GM12891 (cell line): ENCODE results near the gene CRMP1.

Source experiments
- DNase-seq: peaks from one replicate; pipeline ENCODE4 v3.0.0; 2011; ENCODE audit warnings: low spot score; ENCODE audit not compliant: insufficient read length
- FAIRE-seq: peaks from 2 replicates; lab custom pipeline; 2011; peaks lifted over from hg19 to GRCh38; lab: Jason Lieb, UNC
- PAX5 ChIP-seq: IDR thresholded peaks from 2 replicates; pipeline ENCODE4 v1.6.1; 2011; ENCODE audit warnings: low read length, moderate library complexity, mild to moderate bottlenecking; ENCODE audit not compliant: insufficient read depth, severe bottlenecking
- POLR2A ChIP-seq: IDR thresholded peaks from 2 replicates; pipeline ENCODE4 v1.6.1; 2011; ENCODE audit warnings: low read depth, low read length, control low read depth
- POLR2AphosphoS5 ChIP-seq: IDR thresholded peaks from 2 replicates; pipeline ENCODE4 v1.6.1; 2011; ENCODE audit warnings: low read depth, low read length, control low read depth
- POU2F2 ChIP-seq: IDR thresholded peaks from 2 replicates; pipeline ENCODE4 v1.6.1; 2011; ENCODE audit warnings: low read depth, mild to moderate bottlenecking, control low read depth, low read length, moderate library complexity
- SPI1 ChIP-seq: IDR thresholded peaks from 2 replicates; pipeline ENCODE4 v1.6.1; 2011; ENCODE audit warnings: low read depth, low read length, control low read depth
- TAF1 ChIP-seq: IDR thresholded peaks from 2 replicates; pipeline ENCODE4 v1.6.1; 2011; ENCODE audit warnings: low read depth, low read length, control low read depth

CRMP1 gene

DNA sequence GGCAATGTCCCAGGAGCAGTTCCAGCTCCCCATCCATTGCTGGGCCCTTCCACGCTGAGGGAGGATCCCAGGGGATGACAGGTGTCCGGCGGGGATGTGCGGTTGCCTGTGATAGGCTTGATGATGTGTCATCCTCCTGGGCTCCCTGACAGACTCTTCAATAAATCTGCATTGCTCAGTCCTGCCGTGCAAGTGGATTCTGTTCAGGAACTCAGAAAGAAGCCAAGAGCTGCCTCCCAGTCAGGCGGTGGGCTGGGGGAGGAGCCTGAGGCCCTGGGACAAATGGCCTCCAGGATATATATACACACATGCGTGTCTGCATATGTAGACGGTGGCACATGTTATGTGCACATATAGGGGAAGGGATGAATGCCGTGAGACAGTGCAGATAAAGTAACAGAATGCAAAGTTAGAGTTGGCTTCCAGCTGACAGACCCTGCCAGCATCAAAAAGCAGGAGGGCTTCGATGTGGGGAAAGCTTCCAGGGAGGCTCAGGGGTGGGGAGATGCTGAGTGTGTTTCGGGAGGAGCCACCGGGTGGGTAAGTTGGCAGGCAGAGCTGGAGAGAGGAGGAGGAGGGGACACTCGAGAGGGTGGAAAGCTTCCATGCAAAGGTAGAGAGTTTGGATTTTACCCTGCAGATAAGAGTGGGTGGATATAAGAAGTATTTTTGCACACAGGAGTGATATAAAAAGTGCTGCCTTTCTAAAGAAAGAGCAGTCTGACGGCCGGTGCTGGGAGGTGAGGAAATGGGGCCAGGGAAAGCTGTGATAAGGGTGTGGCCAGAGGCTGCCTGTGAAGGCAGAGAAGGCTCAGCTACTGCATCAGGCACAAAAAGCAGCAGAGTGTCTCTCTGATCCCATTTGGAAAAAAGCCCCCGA is 28.5 kb upstream of the CRMP1 start:
- DNase-seq (no peak), FAIRE-seq (no peak)
- no peak for TF ChIP-seq SPI1
- no peak for TF ChIP-seq PAX5
- no peak for TF ChIP-seq TAF1
- no peak for TF ChIP-seq POLR2AphosphoS5
- TF ChIP-seq POLR2A: no peak
- no peak for TF ChIP-seq POU2F2

DNA sequence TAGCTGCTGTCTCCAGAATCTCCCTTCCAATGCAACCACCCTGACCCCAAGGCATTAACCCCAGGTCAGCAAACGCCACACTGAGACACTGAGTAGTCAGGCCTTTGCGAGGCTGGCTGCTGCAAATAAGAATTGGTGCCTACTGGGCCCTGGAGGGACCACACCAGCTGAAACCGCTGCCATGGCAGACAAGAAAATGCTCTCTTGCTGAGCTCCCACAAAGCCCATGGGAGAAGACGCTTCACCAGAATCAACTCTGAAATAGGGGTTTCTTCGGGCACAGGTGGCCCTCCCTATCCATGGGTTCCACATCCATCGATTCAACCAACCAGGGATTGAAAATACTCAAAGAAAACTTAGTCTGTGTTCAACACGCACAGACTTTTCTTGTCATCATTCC is 26.7 kb upstream of the CRMP1 start:
- DNase-seq: no peak
- no peak for FAIRE-seq
- TF ChIP-seq POU2F2: no peak
- no peak for TF ChIP-seq SPI1
- TF ChIP-seq POLR2A: no peak
- no peak for TF ChIP-seq PAX5
- no peak for TF ChIP-seq TAF1
- no peak for TF ChIP-seq POLR2AphosphoS5

DNA sequence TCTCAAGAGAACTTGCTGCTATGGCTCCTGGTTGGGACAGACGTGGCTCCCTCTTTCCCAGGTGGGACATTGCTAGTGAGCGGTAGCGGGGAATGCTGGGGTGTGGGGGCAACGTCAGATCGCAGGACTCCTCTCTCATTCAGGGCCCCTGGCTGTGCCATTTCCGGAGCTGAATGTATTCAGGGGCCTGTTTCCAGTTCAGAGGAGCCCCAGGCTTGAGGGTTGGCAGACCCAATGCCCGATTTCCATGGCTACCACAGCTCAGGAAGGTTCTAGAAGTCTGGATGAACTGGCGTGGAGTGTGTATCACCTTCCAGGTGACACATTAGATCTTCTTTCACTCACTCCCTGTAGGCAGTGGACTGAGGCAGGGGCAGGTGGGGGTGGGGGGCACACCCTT is 26.2 kb upstream of the CRMP1 start:
- TF ChIP-seq POLR2AphosphoS5 (no peak), PAX5 (no peak)
- no peak for FAIRE-seq

DNA sequence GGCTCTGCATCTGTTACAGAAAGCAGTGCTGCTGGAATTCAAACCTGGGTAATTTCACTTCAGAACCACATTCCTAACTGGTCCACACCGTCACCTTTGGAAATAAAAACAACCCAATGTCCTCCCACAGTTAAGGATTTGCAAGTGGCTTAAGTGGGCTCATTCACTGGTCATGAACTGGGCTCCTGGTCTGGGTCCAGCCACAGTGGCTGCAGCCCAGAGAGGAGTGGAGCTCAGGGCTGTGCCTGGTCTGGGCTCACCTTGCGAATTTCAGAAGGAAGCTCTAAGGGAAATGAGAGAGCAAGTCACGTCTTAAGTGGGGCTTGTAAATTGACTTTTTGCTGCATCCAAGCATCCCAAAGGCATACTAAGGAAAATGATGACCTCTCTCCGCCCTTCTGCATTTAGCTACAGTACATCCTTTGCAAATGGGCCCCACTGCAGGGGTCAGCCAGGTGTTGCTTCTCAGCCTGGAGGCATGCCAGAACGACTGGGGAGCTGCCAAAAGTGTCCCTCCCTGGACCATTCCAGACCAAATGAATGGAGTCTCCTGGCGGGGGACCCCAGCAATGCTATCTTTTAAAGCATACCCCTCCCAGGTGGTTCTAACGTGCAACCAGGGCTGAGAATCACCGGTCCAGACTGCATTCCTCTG is 25.6 kb upstream of the CRMP1 start:
- DNase-seq (no peak), FAIRE-seq (no peak)
- no peak for TF ChIP-seq POLR2A
- no peak for TF ChIP-seq SPI1
- no peak for TF ChIP-seq PAX5
- TF ChIP-seq POLR2AphosphoS5: no peak
- TF ChIP-seq TAF1: no peak
- TF ChIP-seq POU2F2: no peak

More for the DNA sequence above, 26.2 kb upstream of the CRMP1 start:
- DNase-seq: no peak

DNA sequence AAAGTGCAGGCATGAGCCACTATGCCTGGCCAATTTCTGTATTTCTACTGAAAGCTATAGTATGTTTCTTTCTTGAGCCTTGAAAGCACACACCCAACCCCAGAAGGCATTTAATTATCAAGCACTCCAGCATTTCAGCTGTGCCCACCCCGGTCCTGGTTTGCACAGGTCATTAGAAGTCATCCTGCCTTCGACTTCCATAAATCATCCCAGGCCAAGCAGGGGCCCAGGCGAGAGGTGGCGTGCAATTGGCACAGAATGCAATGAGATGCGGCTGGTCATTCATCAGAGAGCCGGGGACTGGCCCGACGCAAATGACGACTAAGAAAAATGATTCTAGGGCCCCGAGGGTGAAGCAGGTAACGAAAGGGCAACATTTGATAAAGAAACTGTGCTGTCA is 24.8 kb upstream of the CRMP1 start:
- TF ChIP-seq POLR2AphosphoS5: no peak
- TF ChIP-seq POLR2A: no peak
- TF ChIP-seq PAX5: no peak
- no peak for TF ChIP-seq SPI1
- no peak for TF ChIP-seq TAF1
- TF ChIP-seq POU2F2: no peak
- FAIRE-seq (no peak), DNase-seq (no peak)

DNA sequence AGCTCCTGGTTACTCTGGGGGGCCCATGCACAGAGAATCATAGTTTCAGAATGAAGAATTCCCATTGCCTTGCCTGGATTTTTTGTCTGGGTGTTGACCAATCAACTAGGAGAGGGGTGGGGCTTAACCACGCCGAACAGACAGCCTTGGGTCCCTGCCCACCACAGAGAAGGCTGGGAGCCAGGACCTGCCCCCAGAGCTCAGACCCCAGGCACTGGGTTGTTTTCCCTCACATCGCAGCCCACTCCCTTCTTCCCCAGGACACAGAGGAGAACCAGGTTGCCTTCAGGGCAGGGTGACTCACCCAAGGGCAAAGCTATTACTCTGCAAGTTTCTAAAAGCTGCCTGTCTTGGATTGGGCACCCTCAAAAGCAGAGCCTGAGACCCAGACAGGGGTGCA is 23.3 kb upstream of the CRMP1 start:
- DNase-seq (no peak), FAIRE-seq (no peak)
- TF ChIP-seq SPI1: no peak
- TF ChIP-seq POU2F2: no peak
- TF ChIP-seq POLR2A: no peak
- no peak for TF ChIP-seq TAF1
- no peak for TF ChIP-seq POLR2AphosphoS5
- TF ChIP-seq PAX5: no peak

DNA sequence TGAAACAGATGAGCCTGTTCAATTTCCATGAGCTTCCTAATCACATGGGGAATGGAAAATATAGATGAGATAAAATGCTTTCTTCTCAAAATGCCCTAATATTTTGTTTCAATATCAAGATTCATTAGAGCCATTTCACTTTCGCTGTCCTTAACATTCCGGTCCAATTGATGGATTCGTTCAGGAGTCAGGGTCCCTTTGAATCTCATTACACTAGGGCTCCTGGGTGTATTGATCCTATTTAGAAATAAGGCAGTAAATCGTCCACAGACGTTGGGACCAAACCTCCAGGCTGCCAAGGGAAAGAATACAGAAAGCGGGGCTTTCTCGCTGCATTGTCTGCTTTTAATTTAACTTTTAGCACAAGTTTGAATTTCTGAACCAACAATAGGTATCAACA is 20.6 kb upstream of the CRMP1 start:
- DNase-seq: no peak
- no peak for TF ChIP-seq PAX5
- no peak for TF ChIP-seq SPI1
- no peak for TF ChIP-seq POU2F2
- TF ChIP-seq POLR2AphosphoS5: no peak
- no peak for TF ChIP-seq TAF1
- no peak for TF ChIP-seq POLR2A
- FAIRE-seq: no peak

DNA sequence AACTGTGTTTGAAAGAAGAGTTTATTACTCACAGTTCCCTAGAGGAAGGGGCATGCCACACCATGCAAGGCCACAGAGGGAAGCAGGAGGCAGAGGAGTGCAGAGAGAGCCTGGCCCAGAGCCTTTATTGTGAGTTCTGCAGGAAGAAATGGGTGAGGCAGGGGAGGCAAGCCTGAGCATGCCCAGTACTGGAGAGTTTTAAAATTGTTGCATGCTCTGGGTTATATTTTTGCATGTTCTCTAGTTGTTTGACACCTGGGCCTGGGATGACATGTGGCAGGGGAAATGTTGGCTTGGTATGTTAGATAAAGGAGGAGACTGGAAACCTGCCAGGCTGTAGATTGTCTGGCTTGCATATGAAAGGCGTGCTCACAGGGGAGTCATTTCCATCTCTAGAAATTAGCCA is 19.7 kb upstream of the CRMP1 start:
- FAIRE-seq: no peak
- TF ChIP-seq SPI1 (no peak), PAX5 (no peak), POLR2A (no peak), TAF1 (no peak)
- no peak for DNase-seq

DNA sequence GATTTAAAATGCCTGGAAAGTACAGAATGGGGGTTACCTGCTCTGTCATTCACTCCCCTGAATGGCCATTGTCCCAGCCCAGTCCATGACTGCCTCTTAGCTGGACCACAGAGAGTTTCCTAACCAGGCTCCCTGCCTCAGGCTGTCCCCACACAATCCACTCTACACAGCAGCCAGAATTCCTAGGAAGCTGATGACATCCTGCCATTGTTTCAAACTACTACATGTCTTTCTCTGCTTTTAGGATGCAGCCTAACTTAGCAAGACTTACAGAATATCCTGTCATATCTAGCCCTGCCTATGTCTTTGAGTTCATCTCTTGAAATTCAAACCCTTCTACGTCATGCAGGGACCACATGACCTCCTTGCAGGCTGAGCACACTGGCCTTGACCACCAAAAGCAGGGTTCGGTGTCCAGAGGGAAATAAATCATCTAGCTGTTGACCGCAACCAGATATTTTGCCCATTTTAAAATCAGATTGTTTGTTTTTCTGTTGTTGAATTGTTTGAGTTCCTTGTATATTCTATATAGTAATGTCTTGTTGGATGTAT is 16.1 kb upstream of the CRMP1 start:
- DNase-seq: no peak
- no peak for FAIRE-seq
- TF ChIP-seq PAX5 (no peak), TAF1 (no peak), POU2F2 (no peak), POLR2AphosphoS5 (no peak), POLR2A (no peak), SPI1 (no peak)
